ENCODE data around the gene ZNF23. TPM values are rescaled to one million over a fixed set of nuclear protein-coding genes. Genes with fewer than 3 reads are reported as not detected.

ZNF23 gene
- total RNA-seq, 3 donors from 2014 or later, result 6.6 to 9.5 (median 6.7) TPM

GRCh38 chr16:71423016-71423415, 39.0 kb downstream of the ZNF23 start:
- intact Hi-C loops (cut with DNase I, micrococcal nuclease), result no loop called here
- ATAC-seq (no peak), DNase-seq (no peak)
- TF ChIP-seq CTCF (IDR thresholded peaks at IDR 0.05), result no peak
- H3K4me3 ChIP-seq, result no peak overlapping the region
- H3K4me1 ChIP-seq (ENCODE audit: low read depth), result no peaks in the 10 kb centered on the region
- H3K36me3 ChIP-seq (ENCODE audit: low read depth), result no peaks in the 10 kb centered on the region
- no peaks in the 10 kb centered on the region for H3K9me3 ChIP-seq

- Histone ChIP-seq H3K4me3 (no peak overlapping the region), H3K4me1 (ENCODE audit: low read depth) (no peaks in the 10 kb centered on the region), H3K9me3 (no peaks in the 10 kb centered on the region), H3K36me3 (ENCODE audit: low read depth) (no peaks in the 10 kb centered on the region)
- TF ChIP-seq CTCF (IDR thresholded peaks at IDR 0.05), result peak; percentile 36
- ATAC-seq (peak; percentile 67), DNase-seq (peak in 2 of 3 donors; percentile 33 to 40)
- intact Hi-C loops (cut with DNase I, micrococcal nuclease), result no loop called here
These were observed 40.1 kb downstream of the ZNF23 start for GRCh38 chr16:71421911-71422310.

- TF ChIP-seq CTCF (IDR thresholded peaks at IDR 0.05), result no peak
- intact Hi-C loops (cut with DNase I, micrococcal nuclease), result loop anchor here (5.0 kb wide), 2 partner anchors 88 to 198 kb away; no protein-coding TSS in a partner anchor
- ATAC-seq, result no peak
- Histone ChIP-seq H3K36me3 (ENCODE audit: low read depth) (no peaks in the 10 kb centered on the region), H3K4me1 (ENCODE audit: low read depth) (no peaks in the 10 kb centered on the region), H3K4me3 (no peak overlapping the region), H3K9me3 (no peaks in the 10 kb centered on the region)
- DNase-seq, result no peak
These were observed 48.0 kb downstream of the ZNF23 start for GRCh38 chr16:71414038-71414437.

GRCh38 chr16:71413341-71413740, 48.7 kb downstream of the ZNF23 start:
- Histone ChIP-seq H3K36me3 (ENCODE audit: low read depth) (no peaks in the 10 kb centered on the region), H3K4me1 (ENCODE audit: low read depth) (no peaks in the 10 kb centered on the region), H3K4me3 (no peak overlapping the region), H3K9me3 (no peaks in the 10 kb centered on the region)
- DNase-seq (no peak), ATAC-seq (no peak)
- intact Hi-C loops (cut with DNase I, micrococcal nuclease), result loop anchor here (2.0 to 5.0 kb wide), 3 partner anchors 87 to 199 kb away; no protein-coding TSS in a partner anchor
- no peak for TF ChIP-seq CTCF (IDR thresholded peaks at IDR 0.05)

- DNase-seq, result peak in 2 of 3 donors; percentile 60 to 83
- no peak overlapping the region for H3K4me3 ChIP-seq
- intact Hi-C loops (cut with DNase I, micrococcal nuclease), result loop anchor here (2.0 to 5.0 kb wide), 3 partner anchors 88 to 200 kb away; no protein-coding TSS in a partner anchor
- no peaks in the 10 kb centered on the region for H3K9me3 ChIP-seq
- H3K36me3 ChIP-seq (ENCODE audit: low read depth), result no peaks in the 10 kb centered on the region
- no peaks in the 10 kb centered on the region for H3K4me1 ChIP-seq (ENCODE audit: low read depth)
- TF ChIP-seq CTCF (IDR thresholded peaks at IDR 0.05), result peak; percentile 80
- ATAC-seq, result peak; percentile 92
These were observed 49.5 kb downstream of the ZNF23 start for GRCh38 chr16:71412270-71413160.
